ENCODE measurements around the gene LEFTY1. TPM values are rescaled to one million over a fixed set of nuclear protein-coding genes. Genes with fewer than 3 reads are reported as not detected.
"Not testable (repeated sequence)": the region's sequence is repeated elsewhere in the genome, so short reads cannot be mapped to it uniquely, and the experiment has no call there.

The LEFTY1 gene
- total RNA-seq, 1 donor from 2014 or later, result 0.28 TPM

- no peak for DNase-seq (ENCODE audit: low spot score)
- Mint-ChIP-seq H3K36me3 (ENCODE audit: low read depth, unreplicated experiment) (peaks cover 29% of the 10 kb centered on the region), H3K27ac (ENCODE audit: unreplicated experiment) (no peak overlapping the region), H3K27me3 (ENCODE audit: unreplicated experiment) (peaks cover 15% of the 10 kb centered on the region), H3K9me3 (ENCODE audit: unreplicated experiment) (no peaks in the 10 kb centered on the region), H3K4me3 (ENCODE audit: unreplicated experiment) (peak overlapping the region; percentile 51), H3K4me1 (ENCODE audit: unreplicated experiment) (no peaks in the 10 kb centered on the region)
- TF ChIP-seq, protein P1, sequence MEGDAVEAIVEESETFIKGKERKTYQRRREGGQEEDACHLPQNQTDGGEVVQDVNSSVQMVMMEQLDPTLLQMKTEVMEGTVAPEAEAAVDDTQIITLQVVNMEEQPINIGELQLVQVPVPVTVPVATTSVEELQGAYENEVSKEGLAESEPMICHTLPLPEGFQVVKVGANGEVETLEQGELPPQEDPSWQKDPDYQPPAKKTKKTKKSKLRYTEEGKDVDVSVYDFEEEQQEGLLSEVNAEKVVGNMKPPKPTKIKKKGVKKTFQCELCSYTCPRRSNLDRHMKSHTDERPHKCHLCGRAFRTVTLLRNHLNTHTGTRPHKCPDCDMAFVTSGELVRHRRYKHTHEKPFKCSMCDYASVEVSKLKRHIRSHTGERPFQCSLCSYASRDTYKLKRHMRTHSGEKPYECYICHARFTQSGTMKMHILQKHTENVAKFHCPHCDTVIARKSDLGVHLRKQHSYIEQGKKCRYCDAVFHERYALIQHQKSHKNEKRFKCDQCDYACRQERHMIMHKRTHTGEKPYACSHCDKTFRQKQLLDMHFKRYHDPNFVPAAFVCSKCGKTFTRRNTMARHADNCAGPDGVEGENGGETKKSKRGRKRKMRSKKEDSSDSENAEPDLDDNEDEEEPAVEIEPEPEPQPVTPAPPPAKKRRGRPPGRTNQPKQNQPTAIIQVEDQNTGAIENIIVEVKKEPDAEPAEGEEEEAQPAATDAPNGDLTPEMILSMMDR (IDR thresholded peaks at IDR 0.05; ENCODE audit: unreplicated experiment), result no peak
Observed at GRCh38 chr1:225840713-225841112, 48.2 kb downstream of the LEFTY1 start.

DNA sequence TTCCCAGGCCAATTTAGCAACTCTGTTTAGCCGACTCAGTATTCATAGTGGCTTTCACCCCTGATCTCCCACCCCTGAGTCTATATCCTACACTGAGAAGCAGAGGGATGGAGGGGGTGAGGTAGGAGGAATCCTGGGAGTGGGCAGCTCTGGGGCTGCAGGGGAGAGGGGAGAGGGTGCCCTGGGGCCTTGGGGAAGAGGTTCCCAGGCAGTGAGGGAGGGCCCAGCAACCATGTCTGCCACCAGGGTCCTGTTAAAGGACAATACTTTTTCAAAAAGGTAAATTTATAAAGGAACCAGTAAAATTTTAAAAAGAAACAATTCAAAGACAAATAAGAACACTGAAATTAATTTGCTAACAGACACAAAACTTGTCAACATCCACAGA lies 48.7 kb downstream of the LEFTY1 start:
- H3K4me3 Mint-ChIP-seq (ENCODE audit: unreplicated experiment), result no peak overlapping the region
- H3K36me3 Mint-ChIP-seq (ENCODE audit: low read depth, unreplicated experiment), result peaks cover 29% of the 10 kb centered on the region
- H3K4me1 Mint-ChIP-seq (ENCODE audit: unreplicated experiment), result no peaks in the 10 kb centered on the region
- no peak overlapping the region for H3K27ac Mint-ChIP-seq (ENCODE audit: unreplicated experiment)
- H3K27me3 Mint-ChIP-seq (ENCODE audit: unreplicated experiment), result peaks cover 15% of the 10 kb centered on the region
- H3K9me3 Mint-ChIP-seq (ENCODE audit: unreplicated experiment), result no peaks in the 10 kb centered on the region
- TF ChIP-seq, protein P1 (IDR thresholded peaks at IDR 0.05; ENCODE audit: unreplicated experiment), result no peak
- DNase-seq (ENCODE audit: low spot score), result no peak

DNA sequence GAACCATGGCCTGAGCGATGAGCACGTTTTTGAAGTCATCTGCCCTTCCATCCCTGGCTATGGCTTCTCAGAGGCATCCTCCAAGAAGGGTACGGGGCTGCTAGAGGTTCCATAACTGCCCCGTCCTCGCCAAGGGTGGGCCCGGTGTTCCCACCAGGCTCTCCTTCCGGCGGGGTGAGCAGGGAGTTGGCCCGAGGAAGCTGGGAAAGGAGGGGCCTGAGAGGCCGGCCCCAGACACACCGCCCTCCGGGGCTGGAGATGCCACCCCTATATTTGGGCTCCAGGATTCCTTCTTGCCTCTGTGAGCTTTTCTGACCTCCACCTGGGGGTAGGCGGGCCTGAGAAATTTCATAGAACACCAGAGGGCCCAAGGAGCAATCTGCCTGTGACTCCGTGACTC lies 50.2 kb downstream of the LEFTY1 start:
- TF ChIP-seq, protein P1 (IDR thresholded peaks at IDR 0.05; ENCODE audit: unreplicated experiment), result no peak
- peaks cover 13% of the 10 kb centered on the region for H3K27me3 Mint-ChIP-seq (ENCODE audit: unreplicated experiment)
- H3K27ac Mint-ChIP-seq (ENCODE audit: unreplicated experiment), result no peak overlapping the region
- H3K4me3 Mint-ChIP-seq (ENCODE audit: unreplicated experiment), result no peak overlapping the region
- no peaks in the 10 kb centered on the region for H3K9me3 Mint-ChIP-seq (ENCODE audit: unreplicated experiment)
- peaks cover 28% of the 10 kb centered on the region for H3K36me3 Mint-ChIP-seq (ENCODE audit: low read depth, unreplicated experiment)
- DNase-seq (ENCODE audit: low spot score), result no peak
- no peaks in the 10 kb centered on the region for H3K4me1 Mint-ChIP-seq (ENCODE audit: unreplicated experiment)

DNA sequence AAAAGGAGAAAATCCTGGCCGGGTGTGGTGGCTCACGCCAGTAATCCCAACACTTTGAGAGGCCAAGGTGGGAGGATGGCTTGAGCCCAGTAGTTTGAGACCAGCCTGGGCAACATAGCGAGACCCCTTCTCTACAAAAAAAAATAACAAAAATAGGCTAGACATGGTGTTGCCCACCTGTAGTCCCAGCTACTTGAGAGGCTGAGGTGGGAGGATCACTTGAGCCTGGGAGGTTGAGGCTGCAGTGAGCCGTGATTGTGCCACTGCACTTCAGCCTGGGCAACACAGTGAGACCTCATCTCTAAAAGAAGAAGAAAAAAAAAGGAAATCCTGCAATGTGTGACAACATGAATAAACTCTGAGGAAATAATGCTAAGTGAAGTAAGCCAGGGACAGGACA lies 52.6 kb downstream of the LEFTY1 start:
- peaks cover 21% of the 10 kb centered on the region for H3K36me3 Mint-ChIP-seq (ENCODE audit: low read depth, unreplicated experiment)
- not testable (repeated sequence) for H3K4me1 Mint-ChIP-seq (ENCODE audit: unreplicated experiment); H3K27me3 Mint-ChIP-seq (ENCODE audit: unreplicated experiment)

More for the DNA sequence above, 52.6 kb downstream of the LEFTY1 start:
- DNase-seq (ENCODE audit: low spot score); H3K9me3 Mint-ChIP-seq (ENCODE audit: unreplicated experiment); H3K4me3 Mint-ChIP-seq (ENCODE audit: unreplicated experiment); H3K27ac Mint-ChIP-seq (ENCODE audit: unreplicated experiment): not testable (repeated sequence)

Small RNAs within 50 kb of the gene (microRNA-seq; reads per million reads assigned to microRNA genes)
- gene MIR6741 (ENCODE audit: unreplicated experiment), result 3.3 reads per million, percentile 40 among the genes with 10 or more reads in this experiment

Other genes with a start within 250 kb of the LEFTY1 start
- 82.9 TPM for gene ENAH, start 236.0 kb downstream of the LEFTY1 start, total RNA-seq (ENCODE audit: unreplicated experiment)
- gene SRP9, start 111.3 kb downstream of the LEFTY1 start, total RNA-seq (ENCODE audit: unreplicated experiment), result 252 TPM
- gene EPHX1, start 79.0 kb downstream of the LEFTY1 start, total RNA-seq (ENCODE audit: unreplicated experiment), result 45.0 TPM
- 79.9 TPM for gene TMEM63A, start 6.8 kb downstream of the LEFTY1 start, total RNA-seq (ENCODE audit: unreplicated experiment)
- 44.5 TPM for gene PYCR2, start 35.1 kb upstream of the LEFTY1 start, total RNA-seq (ENCODE audit: unreplicated experiment)
- 0.26 TPM for gene LEFTY2, start 52.1 kb upstream of the LEFTY1 start, total RNA-seq (ENCODE audit: unreplicated experiment)
- 17.8 TPM for gene SDE2, start 110.2 kb upstream of the LEFTY1 start, total RNA-seq (ENCODE audit: unreplicated experiment)
- gene H3-3A, start 173.6 kb upstream of the LEFTY1 start, total RNA-seq (ENCODE audit: unreplicated experiment), result 606 TPM

Data from endothelial cell (in vitro differentiated cells).